ENCODE results near the gene INPP5K. TPM values are rescaled to one million over a fixed set of nuclear protein-coding genes. Genes with fewer than 3 reads are reported as not detected.

INPP5K gene
- total and polyA plus RNA-seq, 2 donors (not counting 1 experiment from before 2014, with no cell fraction given): 53.8 to 77.9 TPM

DNA sequence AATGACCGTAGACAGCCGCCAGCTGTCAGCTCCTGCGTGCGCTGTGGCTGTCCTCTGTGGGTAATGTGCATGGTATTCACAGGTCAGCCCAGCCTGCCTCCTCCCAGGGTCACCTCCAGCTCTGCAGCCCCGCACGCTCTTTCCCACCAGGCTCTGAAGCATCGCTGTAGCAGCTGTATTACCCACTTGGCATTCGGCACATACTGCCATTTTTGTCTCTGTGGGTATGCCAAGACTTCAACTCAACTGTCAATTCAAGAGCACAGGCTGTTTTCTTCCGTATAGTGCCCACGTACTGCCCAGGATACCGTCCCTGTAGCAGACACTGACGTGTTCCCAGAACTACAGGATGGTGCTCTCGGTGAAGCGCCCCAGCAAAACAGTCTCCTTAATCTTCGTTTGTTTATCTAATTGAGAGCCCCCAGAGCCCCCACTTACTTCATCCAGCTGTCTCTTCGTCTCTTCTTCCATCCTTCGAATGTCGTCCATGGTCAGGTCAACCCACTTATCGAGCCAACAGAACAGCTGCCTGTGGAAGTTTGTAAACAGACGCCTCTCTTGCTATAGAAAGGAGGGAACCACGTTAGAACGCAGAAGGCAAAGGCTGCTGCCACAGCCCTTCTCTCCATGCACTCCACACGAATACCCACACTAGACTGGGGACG, 17.4 kb upstream of the INPP5K start:
- no peaks in the 10 kb centered on the region for H3K9me3 ChIP-seq (ENCODE audit: control extremely low read depth in 1 of 3, control insufficient read depth in 2 of 3, insufficient read depth in 1 of 3, low read length in 2 of 3)
- Mint-ChIP-seq H3K4me1 (peaks cover 6% of the 10 kb centered on the region), H3K27me3 (no peaks in the 10 kb centered on the region), H3K4me3 (no peak overlapping the region), H3K9me3 (ENCODE audit: insufficient read depth) (no peaks in the 10 kb centered on the region), H3K27ac (no peak overlapping the region)
- H2AFZ ChIP-seq (ENCODE audit: insufficient read depth, low read depth, low read length, poor library complexity, severe bottlenecking): no peak overlapping the region
- no peak overlapping the region for H3K4me2 ChIP-seq (replicated peaks; ENCODE audit: low read depth, low read length, poor library complexity, severe bottlenecking)
- H3K27me3 ChIP-seq (replicated peaks in 1 of 4; ENCODE audit: control extremely low read depth in 1 of 4, control insufficient read depth in 3 of 4, insufficient read depth in 4 of 4, low read length in 3 of 4): no peaks in the 10 kb centered on the region
- peaks cover 0 to 59% of the 10 kb centered on the region in 2 experiments for H3K36me3 ChIP-seq (replicated peaks in 1 of 2; ENCODE audit: control extremely low read depth in 1 of 2, control insufficient read depth in 1 of 2, extremely low read depth in 1 of 2, insufficient read depth in 2 of 2, low read length in 1 of 2)
- no peak for DNase-seq
- intact Hi-C loops (cut with micrococcal nuclease): loop anchor here (1.0 kb wide), 1 partner anchor 168 kb away; no protein-coding TSS in a partner anchor
- H3K79me2 ChIP-seq (ENCODE audit: control insufficient read depth, insufficient read depth, low read length): no peaks in the 10 kb centered on the region
- H3K27ac ChIP-seq (ENCODE audit: low read length in 2 of 2): no peak overlapping the region
- no peak overlapping the region for H3K9ac ChIP-seq (ENCODE audit: low read length)
- no peak for TF ChIP-seq EZH2 (IDR thresholded peaks at IDR 0.05; ENCODE audit: borderline replicate concordance, insufficient read depth, low read depth, low read length, poor library complexity, severe bottlenecking)
- no peak for TF ChIP-seq CTCF (IDR thresholded peaks at IDR 0.05)
- H3K4me1 ChIP-seq (ENCODE audit: control insufficient read depth in 2 of 2, insufficient read depth in 2 of 2, low read length in 2 of 2): peaks cover 0 to 5% of the 10 kb centered on the region in 2 donors
- ChIA-PET CTCF (interaction anchor here (1.0 to 3.2 kb wide), 16 partner anchors 18 to 331 kb away, joined by 3 to 41 read pairs (median 5); partner anchors contain the start of gene INPP5K), POLR2A (interaction anchor here (0.6 kb wide), 1 partner anchor 43 kb away, joined by 4 read pairs; no protein-coding TSS in a partner anchor)
- no peaks in the 10 kb centered on the region for H4K20me1 ChIP-seq (ENCODE audit: control insufficient read depth, insufficient read depth, low read length, poor library complexity, severe bottlenecking)
- WGBS (ENCODE audit: insufficient coverage): 97% methylated on average over 22 of the region's 24 CpGs
- no peak overlapping the region for H3K4me3 ChIP-seq (ENCODE audit: control extremely low read depth in 1 of 5, extremely low read depth in 1 of 5, insufficient read depth in 1 of 5, low read depth in 2 of 5, low read length in 4 of 5)
- ATAC-seq (ENCODE audit: low read depth): no peak

Measured in B cell (primary cell).